ENCODE measurements around the gene TFDP1.

GRCh38 chr13:113653264-113654174, 69.0 kb downstream of the TFDP1 start:
- TF ChIP-seq SIN3A (IDR thresholded peaks at IDR 0.05; ENCODE audit: borderline replicate concordance, insufficient read depth, low read length) (no peak), POLR2AphosphoS5 (IDR thresholded peaks at IDR 0.05; ENCODE audit: low read depth, low read length) (no peak)

Measured in PFSK-1 (cell line).